22Rv1 (cell line): ENCODE results near the gene GSK3B.

Experiments
- CTCF ChIP-seq: fragments of 450-650 bp; IDR thresholded peaks from 2 replicates; pipeline ENCODE4 v1.5.1; 2017; ENCODE audit warnings: mild to moderate bottlenecking
- ZFX ChIP-seq: fragments of 450-650 bp; IDR thresholded peaks from 2 replicates; pipeline ENCODE4 v1.6.1; 2017; ENCODE audit warnings: antibody characterized with exemption, borderline replicate concordance

GRCh38 chr3:119883461-119884160 is 210.6 kb downstream of the GSK3B start:
- TF ChIP-seq CTCF (peak; percentile 29), ZFX (no peak)
